Measurements from ENCODE around the gene OCSTAMP.

The OCSTAMP gene

DNA sequence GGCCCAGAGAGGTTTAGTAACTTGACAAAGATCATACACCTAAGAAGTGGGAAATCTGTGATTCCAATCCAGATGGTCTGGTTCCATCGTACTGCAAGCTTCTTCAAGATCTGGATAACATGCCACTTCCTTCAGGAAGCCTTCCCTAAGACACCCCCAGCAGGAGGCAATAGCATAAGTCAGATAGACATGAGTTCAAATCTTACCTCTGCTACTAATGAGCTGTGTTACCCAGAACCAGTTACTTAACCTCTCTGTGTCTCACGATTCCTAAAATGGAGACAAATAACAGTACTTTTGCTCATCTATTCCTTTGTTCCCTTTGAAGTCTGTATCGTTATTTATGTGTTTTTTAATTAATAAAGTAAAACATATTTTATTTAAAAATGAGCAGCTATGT, 22.3 kb upstream of the OCSTAMP start:
- DNase-seq = no peak

- no peak for DNase-seq
These were observed 21.7 kb upstream of the OCSTAMP start for GRCh38 chr20:46572153-46572552.

DNA sequence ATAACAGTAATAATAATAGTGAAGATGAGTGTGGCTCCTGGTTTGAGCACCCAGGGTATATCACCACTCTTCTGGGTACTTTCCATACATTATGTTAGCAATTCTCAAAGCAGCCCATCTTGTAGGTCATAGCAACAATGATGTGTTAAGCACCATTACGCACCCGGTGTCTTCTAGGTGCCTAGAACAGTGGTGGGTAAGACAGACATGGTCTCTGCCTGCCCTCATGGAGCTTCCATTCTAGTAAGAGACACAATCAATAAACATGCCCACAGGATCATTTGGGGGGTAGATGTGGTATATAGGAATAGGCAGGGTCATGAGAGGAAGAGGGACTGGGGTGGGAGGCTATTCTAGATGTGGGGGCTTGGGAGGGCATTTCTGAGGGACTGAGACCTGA, 21.0 kb upstream of the OCSTAMP start:
- DNase-seq = no peak

- DNase-seq = no peak
These were observed 20.5 kb upstream of the OCSTAMP start for GRCh38 chr20:46570956-46571355.

GRCh38 chr20:46569961-46570360, 19.5 kb upstream of the OCSTAMP start:
- DNase-seq = no peak

DNA sequence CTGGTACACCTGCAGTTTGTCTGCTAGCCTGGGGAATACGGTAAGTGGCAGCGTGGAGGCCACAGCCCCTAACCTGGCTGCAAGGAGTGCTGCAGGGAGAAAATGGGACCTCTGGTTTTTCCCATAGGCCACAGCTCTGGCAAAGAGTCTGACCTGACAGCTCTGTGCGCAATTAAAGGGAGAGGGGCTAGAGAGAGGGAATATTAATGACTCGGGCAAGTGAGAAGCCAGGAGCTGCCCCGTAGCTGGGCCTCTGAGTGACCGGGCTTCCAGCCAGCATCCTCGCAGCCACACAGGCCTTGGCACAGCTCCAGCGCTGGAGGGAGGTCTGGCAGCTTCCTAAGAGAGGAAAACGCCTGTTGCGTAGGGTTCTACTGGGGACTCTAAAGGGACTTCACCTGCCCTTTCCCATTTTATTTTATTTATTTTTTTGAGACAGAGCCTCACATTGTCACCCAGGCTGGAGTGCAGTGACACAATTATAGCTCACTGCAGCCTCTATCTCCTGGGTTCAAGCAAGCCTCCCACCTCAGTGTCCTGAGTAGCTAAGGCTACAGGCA, 18.2 kb upstream of the OCSTAMP start:
- DNase-seq = peak; percentile 51

GRCh38 chr20:46566125-46566524, 15.7 kb upstream of the OCSTAMP start:
- no peak for DNase-seq

- DNase-seq = no peak
These were observed 13.9 kb upstream of the OCSTAMP start for GRCh38 chr20:46564241-46564957.

GRCh38 chr20:46563860-46564221, 13.4 kb upstream of the OCSTAMP start:
- no peak for DNase-seq

- DNase-seq = no peak
These were observed 12.9 kb upstream of the OCSTAMP start for GRCh38 chr20:46563170-46563859.

DNA sequence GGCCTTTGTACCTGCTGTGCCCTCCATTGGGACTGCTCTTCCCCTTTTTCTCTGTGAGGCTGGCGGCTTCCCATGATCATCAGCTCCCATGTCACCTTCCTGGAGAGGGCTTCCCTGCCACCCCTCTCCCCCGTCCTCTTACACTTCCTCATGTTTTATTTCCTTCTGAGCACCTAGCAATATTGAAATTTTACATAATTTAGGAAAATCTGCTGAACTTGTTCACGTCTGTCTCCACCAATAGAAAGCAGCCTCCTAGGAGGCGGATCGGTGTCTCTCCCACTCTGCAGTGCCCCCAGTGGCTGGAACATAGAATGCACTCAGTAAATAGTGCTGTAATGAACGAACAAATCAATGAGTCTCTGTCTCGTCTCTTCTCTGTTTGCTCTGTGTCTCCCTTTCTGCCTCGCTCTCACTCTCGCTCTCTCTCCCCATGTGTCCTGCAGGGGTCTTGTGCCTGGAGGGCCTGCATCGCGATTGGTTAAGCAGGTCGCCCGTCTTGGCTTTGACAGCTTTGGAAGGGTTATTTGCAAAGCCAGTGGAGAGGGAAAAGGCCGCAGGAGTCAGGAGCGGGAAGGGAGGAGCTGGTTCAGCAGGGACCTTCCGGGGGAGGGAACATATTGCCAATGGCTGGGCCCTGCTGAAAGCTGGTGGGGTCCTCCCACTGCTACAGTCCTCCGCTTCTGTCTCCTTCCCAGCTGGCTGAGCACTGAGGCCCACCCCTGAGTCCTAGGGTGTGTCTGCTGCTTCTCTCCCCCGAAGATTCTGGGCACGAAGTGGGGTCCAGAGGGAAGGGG, 12.1 kb upstream of the OCSTAMP start:
- peak; percentile 12 for DNase-seq

GRCh38 chr20:46562009-46562372, 11.5 kb upstream of the OCSTAMP start:
- no peak for DNase-seq

DNA sequence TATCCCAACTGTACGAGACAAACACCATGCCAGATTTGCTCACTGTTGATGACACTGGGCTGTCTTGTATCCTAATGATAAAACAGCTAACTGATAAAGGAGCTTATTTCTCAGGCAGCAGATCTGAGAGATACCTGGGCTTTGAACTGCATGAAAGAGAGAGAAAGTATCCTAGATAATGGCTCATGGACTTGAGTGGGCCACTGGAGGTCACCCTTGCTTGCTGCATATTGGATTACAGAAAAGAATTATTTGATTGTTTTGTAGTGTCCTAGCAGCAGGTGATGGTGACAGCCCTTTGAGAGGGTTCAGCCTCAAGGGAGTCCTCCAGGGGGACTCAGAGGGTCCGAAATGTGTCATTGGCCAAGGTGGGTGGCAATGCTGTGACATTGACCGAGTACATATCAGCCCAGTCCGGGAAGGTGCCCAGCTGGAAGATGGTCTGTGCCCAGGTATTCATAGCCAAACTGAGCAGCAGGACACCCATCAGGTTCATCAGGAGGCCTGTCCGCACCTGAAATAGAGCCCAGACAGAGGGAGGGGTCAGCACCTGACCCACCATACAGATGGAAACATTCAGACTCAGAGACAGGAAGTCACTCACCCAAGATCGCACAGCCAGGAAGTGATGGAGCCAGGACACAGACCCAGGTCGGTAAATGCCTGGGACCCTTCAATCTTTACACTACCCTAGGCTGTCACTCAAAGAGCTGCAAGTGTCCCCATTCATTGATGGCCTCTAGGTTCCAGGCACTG, 9.4 kb upstream of the OCSTAMP start:
- DNase-seq = peak; percentile 11

- DNase-seq = no peak
These were observed 8.5 kb upstream of the OCSTAMP start for GRCh38 chr20:46559001-46559400.

GRCh38 chr20:46558511-46558959, 8.1 kb upstream of the OCSTAMP start:
- DNase-seq = peak; percentile 2

DNA sequence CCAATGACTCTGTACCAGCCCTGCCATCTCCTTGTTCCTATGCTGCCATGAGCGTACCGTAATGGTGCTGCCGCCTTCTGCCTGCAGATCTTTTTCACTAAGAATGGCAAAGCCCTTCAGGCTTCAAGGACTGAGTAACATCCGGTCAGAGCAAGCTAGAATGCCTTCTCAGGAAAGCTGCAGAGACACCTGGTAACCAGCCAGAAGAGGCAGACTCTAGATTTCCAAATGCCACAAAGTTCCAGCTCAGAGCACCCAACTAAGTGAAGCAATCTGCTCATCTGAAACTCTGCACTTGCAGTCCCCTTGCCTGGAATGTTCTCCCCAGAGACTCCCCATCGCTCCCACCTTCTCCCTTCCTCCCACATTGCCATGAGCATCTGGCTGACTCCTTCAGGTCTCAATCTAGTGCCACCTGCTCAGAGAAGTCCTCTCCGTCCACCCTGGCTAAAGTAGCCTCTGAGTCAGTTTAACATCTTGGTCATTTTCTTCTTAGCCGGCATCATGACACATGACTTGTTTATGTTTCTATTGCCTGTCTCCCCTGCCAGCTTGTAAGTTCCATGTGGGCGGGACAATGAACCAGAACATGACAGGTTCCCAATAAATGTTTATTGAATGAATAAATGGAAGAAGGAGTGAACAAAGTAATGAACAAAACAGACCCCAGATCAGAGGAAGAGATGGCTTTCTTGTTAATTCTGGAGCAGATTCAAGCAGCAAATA, 6.9 kb upstream of the OCSTAMP start:
- no peak for DNase-seq

- no peak for DNase-seq
These were observed 5.0 kb upstream of the OCSTAMP start for GRCh38 chr20:46555370-46555956.

- no peak for DNase-seq
These were observed 4.4 kb upstream of the OCSTAMP start for GRCh38 chr20:46554828-46555227.

GRCh38 chr20:46553926-46554325, 3.5 kb upstream of the OCSTAMP start:
- no peak for DNase-seq

DNA sequence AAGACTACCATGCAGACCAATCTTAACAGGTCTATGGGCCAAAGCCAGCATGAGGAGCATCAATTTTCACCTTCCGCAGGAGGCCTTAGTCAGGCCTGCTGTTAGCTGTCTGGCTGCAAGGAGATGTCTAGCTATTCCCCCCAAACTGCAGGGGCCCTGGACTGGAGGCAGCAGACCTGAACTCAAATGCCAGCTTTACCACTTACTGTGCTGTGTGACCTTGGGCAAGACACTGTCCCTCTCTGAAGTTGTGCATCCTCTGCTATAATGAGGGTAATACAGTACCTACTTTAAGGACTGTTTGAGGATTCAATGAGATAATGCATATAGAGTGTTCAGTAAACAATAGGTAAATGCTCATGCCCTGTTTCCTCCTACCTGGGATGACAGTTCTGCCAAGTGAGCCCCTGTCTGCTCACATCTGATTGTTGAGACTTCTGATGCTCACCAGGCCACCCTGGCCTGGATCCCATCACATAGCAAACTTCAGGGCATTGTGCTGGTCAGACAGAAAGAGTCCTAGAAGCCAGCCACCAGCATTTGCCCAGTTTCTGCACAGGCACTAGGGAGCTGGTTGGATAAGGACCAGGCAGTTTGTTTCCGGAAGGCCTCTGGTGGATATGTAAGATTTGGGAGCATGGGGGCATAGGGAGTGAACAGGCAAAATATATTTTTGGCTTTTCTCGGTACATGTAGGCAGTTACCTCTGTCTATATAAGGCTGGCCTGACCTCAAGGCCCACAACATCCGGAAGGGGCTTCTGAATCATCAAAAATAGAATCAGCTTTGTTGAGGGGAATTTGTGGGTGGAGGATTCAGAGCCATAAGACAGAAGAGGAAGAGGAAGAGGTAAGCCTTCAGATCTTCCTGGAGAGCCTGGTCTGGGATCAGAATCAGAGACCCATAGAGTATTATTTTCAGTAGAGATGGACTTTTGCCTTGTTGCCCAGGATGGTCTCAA, 2.3 kb upstream of the OCSTAMP start:
- no peak for DNase-seq
